Stimulated activated CD8-positive, alpha-beta memory T cell treated with anti-CD3 and anti-CD28 coated beads, Interleukin-4, amount 100 ng/mL, for 1 hour (primary cell): ENCODE data around the gene IGFBP6.

Source experiments
- DNase-seq, 2 donors: peaks; one replicate each; pipeline ENCODE4 v3.0.0-alpha.2; 2020; ENCODE audit warnings: low read depth in 2 of 2, low spot score in 1 of 2

IGFBP6 gene, protein sequence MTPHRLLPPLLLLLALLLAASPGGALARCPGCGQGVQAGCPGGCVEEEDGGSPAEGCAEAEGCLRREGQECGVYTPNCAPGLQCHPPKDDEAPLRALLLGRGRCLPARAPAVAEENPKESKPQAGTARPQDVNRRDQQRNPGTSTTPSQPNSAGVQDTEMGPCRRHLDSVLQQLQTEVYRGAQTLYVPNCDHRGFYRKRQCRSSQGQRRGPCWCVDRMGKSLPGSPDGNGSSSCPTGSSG

DNA sequence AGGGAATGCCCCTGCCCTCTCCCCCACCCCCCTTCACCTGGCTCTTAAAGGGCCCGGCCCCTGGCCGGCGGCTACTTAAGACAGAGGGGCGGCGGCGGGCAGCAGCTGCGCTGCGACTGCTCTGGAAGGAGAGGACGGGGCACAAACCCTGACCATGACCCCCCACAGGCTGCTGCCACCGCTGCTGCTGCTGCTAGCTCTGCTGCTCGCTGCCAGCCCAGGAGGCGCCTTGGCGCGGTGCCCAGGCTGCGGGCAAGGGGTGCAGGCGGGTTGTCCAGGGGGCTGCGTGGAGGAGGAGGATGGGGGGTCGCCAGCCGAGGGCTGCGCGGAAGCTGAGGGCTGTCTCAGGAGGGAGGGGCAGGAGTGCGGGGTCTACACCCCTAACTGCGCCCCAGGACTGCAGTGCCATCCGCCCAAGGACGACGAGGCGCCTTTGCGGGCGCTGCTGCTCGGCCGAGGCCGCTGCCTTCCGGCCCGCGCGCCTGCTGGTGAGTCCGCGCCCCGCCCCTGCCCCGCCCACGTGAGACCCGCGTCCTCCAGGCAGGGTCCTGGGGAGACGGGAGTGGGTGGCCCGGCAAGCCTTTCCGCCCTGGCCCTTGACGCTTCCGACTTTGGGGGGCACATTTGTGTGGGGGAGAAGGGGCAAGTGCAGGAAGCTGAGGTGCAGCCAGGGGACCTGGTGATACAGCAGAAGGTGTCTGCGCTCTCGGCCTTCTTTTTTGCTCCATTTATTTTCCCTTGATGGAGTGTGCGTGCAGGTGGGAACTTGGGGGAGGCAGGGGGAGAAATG lies at the start of gene IGFBP6:
TSS of gene IGFBP6 (plus strand) at position 104 of the 790 bp plus-strand sequence. CDS start at position 155, 51 bp downstream.
- peak in 1 of 2 donors; percentile 25 for DNase-seq

GRCh38 chr12:53048033-53048779 lies 49.3 kb upstream of the IGFBP6 start:
- DNase-seq, result no peak

DNA sequence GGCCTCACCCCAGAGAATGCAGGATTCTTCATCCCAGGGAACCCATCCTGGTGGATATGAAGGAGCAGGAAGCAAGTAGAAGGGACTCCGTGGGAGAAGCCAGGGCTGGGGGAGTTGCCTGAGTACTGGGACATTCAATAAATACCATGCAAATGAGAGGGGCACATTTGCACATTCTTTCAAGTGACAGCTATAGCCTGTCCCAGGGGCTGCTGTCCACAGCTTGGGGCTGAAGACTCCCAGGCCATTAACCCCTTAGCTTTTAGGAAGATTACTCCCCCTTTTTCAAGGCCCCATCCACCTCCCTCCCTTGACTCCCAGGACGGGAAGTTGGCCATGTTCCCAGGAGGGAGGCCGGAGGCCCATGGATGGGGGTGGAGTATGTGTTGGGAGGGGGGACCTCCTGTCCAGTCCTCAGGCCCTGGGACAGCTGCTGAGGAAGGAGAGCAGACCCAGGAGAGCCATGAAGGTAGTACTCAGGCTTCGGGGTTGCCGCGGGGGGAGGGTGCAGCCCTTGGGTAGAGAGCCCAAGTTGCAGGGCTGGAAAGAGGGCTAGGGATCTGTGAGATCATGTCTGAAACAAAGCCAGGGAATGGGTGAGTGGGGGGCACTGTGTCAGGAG lies 48.6 kb upstream of the IGFBP6 start:
- no peak for DNase-seq

- DNase-seq, result no peak
Observed at GRCh38 chr12:53049571-53050318, 47.7 kb upstream of the IGFBP6 start, which contains the start of gene TNS2. TNS2 (plus strand) TSS chr12:53050065; CDS start chr12:53050186, 121 bp downstream.

DNA sequence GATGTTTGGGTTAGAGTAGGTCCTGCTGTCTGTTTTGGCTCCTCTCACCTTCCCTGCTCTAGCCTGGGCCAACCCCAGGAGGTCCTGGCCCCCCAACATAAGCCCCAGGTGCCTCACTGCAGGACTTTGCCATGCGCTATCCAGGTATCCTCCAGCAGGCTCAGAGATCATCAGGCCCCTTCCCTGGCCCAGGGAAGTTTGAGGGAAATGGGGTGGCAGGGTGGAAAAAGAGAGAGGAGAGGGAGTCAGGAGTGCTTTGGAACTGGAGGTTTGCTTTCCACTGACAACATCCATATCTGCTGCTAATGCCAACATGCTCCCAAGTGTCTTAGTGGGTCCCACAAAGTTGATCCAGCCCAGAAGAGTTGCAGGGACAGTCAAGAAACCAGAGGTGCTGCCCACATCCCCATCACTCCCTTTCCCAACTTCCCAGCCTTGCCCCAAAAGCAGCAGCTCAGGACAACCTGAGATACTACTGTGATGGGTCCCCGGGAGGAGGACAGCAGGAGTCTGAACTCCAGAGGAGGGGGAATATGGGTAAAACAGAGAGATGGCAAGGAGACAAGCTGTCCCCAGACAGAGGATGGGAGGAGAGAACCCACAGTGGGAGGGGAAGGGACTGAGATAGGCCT lies 46.9 kb upstream of the IGFBP6 start:
- DNase-seq, result no peak

GRCh38 chr12:53051058-53051880 lies 46.2 kb upstream of the IGFBP6 start:
- DNase-seq, result no peak

DNA sequence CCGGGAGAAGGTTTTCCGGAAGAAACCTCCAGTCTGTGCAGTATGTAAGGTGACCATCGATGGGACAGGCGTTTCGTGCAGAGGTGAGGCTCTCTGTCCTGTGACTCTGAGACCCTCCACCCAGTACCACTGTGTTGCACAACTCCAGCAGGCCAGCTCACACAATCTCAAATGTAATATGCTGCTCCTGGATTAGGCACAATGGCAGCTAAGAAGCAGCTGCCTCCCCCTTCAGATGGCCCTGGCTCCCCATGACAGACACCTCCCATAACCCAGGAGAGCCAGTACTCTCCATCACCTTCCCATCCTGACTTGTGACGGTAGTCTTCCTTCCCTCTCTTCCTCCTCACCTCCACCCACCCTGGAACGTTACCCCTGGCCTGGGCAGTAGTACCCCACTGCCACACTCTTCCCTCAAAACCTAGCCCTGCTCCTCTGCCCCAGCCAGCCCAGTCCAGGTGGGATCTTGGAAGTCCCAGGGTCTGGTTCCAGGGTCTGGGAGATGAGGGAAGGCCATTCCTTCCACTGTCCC lies 45.5 kb upstream of the IGFBP6 start:
- no peak for DNase-seq

DNA sequence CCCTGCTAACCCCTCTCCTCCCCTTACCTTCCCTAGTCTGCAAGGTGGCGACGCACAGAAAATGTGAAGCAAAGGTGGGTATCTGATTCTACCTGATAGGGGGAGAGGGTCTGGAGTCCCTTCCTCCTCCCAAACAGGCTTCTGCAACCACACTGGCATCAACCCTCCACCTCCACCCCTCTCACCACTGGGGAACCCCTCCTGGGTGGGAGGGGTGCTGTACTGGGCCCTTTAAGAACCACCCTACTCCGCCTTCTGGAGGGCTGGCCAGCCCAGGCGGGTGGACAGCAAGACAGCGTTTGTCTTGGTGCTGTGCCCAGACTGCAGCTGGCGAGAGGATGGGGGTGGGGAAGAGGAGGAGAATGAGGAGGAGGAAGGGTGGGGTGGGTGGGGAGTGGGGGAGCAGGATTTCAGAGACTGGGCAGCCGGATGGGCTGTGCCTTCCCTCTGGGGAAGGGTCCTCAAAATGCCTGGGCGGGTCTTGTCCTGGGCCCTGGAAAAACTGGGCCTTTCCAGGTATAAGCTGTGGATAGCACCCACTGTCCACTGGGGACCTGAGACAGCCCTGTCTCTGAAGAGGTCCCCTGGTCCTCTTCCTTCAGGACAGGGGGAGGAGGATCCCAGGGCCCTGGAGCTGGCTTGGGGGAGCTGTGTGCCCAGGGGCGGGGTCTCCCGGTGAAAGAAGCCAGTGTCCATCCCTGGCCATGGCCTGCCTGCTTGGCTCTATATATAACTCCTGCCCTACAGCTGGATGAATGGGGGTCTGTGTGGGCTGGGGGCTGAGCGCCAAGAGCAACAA lies 44.8 kb upstream of the IGFBP6 start:
- no peak for DNase-seq

DNA sequence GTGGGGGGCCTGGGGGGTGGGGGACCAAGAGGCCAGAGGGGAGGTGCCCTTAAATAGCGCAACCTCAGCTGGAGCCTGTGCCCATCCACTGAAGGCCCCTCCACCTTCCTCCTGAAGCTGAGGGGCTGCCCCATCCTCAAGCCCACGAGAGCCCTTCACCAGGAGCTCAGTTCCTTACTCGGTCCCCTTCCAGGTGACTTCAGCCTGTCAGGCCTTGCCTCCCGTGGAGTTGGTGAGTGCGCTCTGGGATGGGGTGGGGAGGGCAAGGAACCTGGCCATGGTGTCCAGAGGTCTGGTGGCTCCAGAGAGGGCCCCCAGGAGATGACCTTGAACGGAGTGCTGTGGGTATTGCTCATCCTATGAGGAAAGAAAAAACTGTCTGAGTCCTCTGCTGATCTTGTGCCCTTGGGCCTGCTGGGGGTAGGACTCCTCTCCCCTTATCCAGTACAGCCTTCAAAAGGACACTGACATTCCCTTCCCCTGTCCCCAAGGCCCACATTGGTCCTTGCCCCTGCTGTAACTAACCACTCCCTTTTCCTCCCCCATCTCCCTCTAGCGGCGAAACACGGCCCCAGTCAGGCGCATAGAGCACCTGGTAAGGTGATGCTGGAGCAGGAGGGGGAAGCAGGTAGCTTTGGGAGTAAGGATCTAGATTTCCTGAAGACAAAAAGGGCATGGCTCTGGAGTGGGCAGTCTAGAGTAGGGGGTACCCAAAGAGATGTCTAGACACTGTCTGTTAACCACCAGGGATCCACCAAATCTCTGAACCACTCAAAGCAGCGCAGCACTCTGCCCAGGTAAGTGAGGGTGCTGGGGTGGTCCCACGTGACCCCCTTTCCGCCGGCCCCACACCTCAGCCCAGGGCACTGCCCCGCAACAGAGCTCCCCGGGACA lies 44.0 kb upstream of the IGFBP6 start:
- peak in 1 of 2 donors; percentile 23 for DNase-seq

DNA sequence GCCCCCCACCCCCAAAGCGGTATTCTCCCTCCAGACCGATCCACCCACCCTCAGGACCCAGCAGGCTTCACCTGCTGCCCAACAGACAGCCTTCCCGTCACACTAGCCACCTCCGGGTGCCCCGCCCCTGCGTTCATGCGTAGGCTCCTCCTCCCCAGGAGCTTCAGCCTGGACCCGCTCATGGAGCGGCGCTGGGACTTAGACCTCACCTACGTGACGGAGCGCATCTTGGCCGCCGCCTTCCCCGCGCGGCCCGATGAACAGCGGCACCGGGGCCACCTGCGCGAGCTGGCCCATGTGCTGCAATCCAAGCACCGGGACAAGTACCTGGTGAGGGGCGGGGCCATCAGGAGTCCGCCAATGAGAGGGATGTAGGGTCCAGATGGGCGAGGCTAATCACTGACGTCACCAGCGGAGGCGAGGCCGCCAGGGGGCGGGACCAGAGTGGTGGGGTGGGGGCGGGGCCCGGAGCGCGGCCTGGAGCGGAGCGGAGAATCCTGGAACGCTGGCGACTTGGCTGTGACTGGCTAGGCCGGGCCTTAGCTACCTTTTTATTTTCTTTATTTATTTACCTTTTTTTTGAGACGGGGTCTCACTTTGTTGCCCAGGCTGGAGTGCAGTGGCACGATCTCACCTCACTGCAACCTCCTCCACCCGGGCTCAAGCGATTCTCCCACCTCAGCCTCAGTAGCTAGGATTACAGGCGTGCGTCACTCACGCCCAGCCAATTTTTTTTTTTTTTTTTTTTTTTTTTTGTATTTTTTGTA lies 43.2 kb upstream of the IGFBP6 start:
- peak; percentile 82 to 85 for DNase-seq

DNA sequence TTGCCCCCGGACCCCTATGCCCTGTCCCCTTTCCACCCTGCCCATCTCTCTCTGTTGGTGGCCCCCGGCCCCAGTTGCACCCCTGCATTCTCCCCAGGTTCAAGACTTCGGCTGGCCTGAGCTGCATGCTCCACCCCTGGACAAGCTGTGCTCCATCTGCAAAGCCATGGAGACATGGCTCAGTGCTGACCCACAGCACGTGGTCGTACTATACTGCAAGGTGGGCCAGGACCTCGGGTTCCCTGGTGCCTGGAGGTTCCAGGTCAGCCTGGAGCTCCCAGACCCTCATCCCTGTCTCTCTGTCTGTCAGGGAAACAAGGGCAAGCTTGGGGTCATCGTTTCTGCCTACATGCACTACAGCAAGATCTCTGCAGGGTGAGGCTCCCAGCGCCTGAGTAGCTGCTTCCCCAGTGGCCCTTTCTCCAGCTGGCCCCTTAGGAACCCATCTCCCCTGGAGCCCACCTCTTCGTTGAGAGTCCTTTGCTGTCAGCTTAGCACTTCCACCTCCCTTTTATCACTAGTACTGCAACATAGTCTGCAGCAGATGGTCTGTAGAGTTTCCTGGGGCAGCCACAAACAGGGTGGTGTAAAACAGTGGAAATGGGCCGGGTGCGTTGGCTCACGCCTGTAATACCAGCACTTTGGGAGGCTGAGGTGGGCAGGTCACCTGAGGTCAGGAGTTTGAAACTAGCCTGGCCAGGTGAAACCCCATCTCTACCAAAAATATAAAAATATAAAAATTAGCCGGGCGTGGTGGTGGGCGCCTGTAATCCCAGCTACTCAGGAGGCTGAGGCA lies 41.8 kb upstream of the IGFBP6 start:
- DNase-seq, result no peak

- DNase-seq, result no peak
Observed at GRCh38 chr12:53056296-53056695, 41.2 kb upstream of the IGFBP6 start.

DNA sequence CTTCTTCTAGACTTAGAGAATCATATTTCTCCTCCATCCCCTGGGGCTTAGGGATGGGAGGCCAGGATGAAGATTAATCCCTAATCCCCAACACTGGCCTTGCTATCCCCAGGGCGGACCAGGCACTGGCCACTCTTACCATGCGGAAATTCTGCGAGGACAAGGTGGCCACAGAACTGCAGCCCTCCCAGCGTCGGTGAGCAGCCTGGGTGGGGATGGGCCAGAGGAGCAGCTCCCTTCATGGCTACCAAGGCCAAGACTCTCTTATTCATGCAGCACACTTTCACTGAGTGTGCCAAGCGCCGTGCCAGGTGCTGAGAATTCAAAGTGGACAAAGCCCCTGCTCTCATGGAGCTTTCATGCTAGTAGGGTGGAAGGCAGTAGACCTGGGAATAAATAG lies 40.6 kb upstream of the IGFBP6 start:
- DNase-seq, result no peak

DNA sequence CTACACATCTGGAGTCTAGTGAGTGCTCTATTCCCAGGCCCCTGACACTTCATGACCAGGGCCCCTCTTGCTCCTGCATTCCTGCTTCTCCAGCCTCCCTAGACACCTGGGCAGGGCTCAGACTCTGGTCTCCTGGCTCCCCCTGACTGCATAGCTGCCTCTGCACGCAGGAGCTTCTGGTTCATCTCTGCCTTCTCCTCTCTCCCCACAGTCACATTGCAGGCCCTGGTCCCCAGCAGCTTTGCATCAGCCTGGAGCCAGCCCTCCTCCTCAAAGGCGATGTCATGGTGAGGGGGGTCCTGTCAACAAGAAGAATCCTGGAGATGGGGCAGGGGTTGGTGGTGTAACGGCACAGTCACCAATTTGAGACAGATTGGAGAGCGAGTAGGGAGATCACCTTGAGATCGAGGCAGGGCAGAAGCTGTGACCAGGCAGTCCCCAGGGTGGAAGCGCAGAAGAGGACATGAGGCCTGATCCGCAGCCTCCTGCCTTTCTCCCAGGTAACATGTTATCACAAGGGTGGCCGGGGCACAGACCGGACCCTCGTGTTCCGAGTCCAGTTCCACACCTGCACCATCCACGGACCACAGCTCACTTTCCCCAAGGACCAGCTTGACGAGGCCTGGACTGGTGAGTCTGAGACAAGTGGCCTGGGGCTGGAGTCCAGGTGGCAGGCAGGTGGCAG lies 39.5 kb upstream of the IGFBP6 start:
- DNase-seq, result no peak
